HepG2 (cell line): ENCODE measurements around the gene ELAPOR1. TPM values are rescaled to one million over a fixed set of nuclear protein-coding genes. Genes with fewer than 3 reads are reported as not detected.

Experiments used
- FOXC1 ChIP-seq: sonication (generic); formaldehyde crosslinking; IDR thresholded peaks from 2 replicates; pipeline ENCODE4 v1.8.0; 2022; ENCODE audit warnings: mild to moderate bottlenecking, missing genetic modification reagents, borderline replicate concordance
- NONO ChIP-seq, 2 experiments: fragments of 450-650 bp in 1 of 2; sonication (generic) in 1 of 2; formaldehyde crosslinking in 1 of 2; IDR thresholded peaks in 1 of 2; conservative IDR thresholded peaks in 1 of 2; 2 replicates each; pipeline versions ENCODE4 v1.6.1 to v1.8.0; 2017 to 2022; ENCODE audit warnings: mild to moderate bottlenecking in 1 of 2, missing genetic modification reagents in 1 of 2, moderate library complexity in 1 of 2
- POLR2G ChIP-seq: fragments of 200-400 bp; formaldehyde crosslinking; IDR thresholded peaks from 2 replicates; pipeline ENCODE4 v1.6.1; 2018; ENCODE audit warnings: mild to moderate bottlenecking, low read depth, low read length, moderate library complexity
- RAD21 ChIP-seq: fragments of 450-650 bp; formaldehyde crosslinking; IDR thresholded peaks from 2 replicates; pipeline ENCODE4 v1.5.0; 2020; ENCODE audit warnings: mild to moderate bottlenecking
- RBM39 ChIP-seq: fragments of 200-400 bp; formaldehyde crosslinking; IDR thresholded peaks from one replicate; pipeline ENCODE4 v1.6.1; 2018; ENCODE audit warnings: antibody characterized with exemption, mild to moderate bottlenecking, low read depth, low read length; ENCODE audit not compliant: poor library complexity, severe bottlenecking
- SIX4 ChIP-seq: sonication (generic); formaldehyde crosslinking; IDR thresholded peaks from 2 replicates; pipeline ENCODE4 v1.4.0; 2020; ENCODE audit warnings: missing genetic modification reagents
- ZC3H4 ChIP-seq: sonication (generic); formaldehyde crosslinking; IDR thresholded peaks from 2 replicates; pipeline ENCODE4 v1.4.0; 2020; ENCODE audit warnings: missing genetic modification reagents, borderline replicate concordance
- ZSCAN20 ChIP-seq: sonication (generic); formaldehyde crosslinking; IDR thresholded peaks from 2 replicates; pipeline ENCODE4 v1.4.0; 2020; ENCODE audit warnings: missing genetic modification reagents, mild to moderate bottlenecking, borderline replicate concordance
- polyA plus RNA-seq, 8 experiments: library from polyadenylated mRNA; depleted of rRNA in 3 of 8; stranded (reverse) in 7 of 8; unstranded in 1 of 8; fragments of >200 nt; fragmentation: Illumina TruSeq in 4 of 8; extraction: Trizol in 4 of 8; gene quantifications; 2 replicates each; pipeline versions ENCODE4 v1.2.1 to v1.2.3, GENCODE V29; 2011 to 2016; ENCODE audit warnings: low read depth in 4 of 8, missing spikeins in 1 of 8, mixed read lengths in 1 of 8; ENCODE audit not compliant: insufficient read depth in 1 of 8
- total RNA-seq, 5 experiments: library from RNA; depleted of rRNA; stranded (reverse); fragments of >200 nt; fragmentation: Illumina TruSeq; extraction: Trizol; gene quantifications; 2 replicates each; pipeline ENCODE4 v1.2.3, GENCODE V29; 2016; ENCODE audit warnings: low read depth in 1 of 5
- TF ChIP-seq, protein P1 (sequence below): sonication (generic); formaldehyde crosslinking; IDR thresholded peaks from 2 replicates; pipeline ENCODE4 v1.5.1; 2020; ENCODE audit warnings: missing genetic modification reagents, mild to moderate bottlenecking, borderline replicate concordance
- TF ChIP-seq, protein P2 (sequence below): fragments of 450-650 bp; IDR thresholded peaks from 2 replicates; pipeline ENCODE4 v1.6.1; 2017; ENCODE audit warnings: mild to moderate bottlenecking
- TF ChIP-seq, protein P3 (sequence below): IDR thresholded peaks from 2 replicates; pipeline ENCODE4 v1.4.0; 2020; ENCODE audit warnings: mild to moderate bottlenecking, missing genetic modification reagents
- TF ChIP-seq, protein P4 (sequence below): sonication (generic); formaldehyde crosslinking; IDR thresholded peaks from 2 replicates; pipeline ENCODE4 v1.5.0; 2020; ENCODE audit warnings: missing genetic modification reagents

Gene ELAPOR1
- total and polyA plus RNA-seq, 2 of the 13 experiments (the other 11 are each of a cell fraction or from before 2014, with no cell fraction given), result 0.13 to 0.20 TPM

DNA sequence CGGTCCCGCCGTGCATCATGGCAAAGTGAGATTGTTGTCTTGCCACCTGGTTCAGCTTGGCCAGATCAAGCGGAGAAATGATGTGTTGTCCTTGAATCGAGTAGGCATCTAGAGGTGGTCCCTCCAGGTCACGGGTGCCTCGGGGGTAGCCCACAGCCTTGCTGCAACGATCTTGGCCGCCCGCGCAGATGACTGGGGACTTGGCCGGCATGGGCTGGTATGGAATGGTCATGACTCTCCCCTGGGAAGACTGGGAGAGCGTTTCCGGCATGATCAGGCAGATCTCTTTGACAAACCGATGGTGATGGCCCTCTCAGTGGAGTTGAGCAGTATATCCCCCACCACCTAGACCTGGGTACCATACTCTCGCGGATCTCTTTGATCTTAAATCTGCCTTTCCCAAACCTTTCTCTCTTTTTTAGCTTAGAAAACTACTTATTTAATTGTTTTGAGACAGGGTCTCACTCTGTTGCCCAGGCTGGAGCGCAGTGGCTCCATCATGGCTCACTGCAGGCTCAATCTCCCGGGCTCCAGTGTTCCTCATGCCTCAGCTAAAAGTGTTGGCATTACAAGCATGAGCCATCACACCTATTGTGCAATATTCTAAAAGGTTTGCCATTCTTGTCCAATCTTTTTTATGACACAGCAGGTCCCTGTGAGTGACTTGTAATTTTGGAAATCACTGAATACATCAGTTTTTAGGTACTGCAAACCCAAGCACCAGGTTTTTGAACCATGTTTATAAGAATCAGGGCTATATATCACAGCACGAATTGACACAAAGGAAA is 9.4 kb upstream of the ELAPOR1 start (continued):
- TF ChIP-seq ZC3H4 (CRISPR knock-in tag), result peak; percentile 44; the same call in 1 of the 2 replicates
- TF ChIP-seq, protein P1, sequence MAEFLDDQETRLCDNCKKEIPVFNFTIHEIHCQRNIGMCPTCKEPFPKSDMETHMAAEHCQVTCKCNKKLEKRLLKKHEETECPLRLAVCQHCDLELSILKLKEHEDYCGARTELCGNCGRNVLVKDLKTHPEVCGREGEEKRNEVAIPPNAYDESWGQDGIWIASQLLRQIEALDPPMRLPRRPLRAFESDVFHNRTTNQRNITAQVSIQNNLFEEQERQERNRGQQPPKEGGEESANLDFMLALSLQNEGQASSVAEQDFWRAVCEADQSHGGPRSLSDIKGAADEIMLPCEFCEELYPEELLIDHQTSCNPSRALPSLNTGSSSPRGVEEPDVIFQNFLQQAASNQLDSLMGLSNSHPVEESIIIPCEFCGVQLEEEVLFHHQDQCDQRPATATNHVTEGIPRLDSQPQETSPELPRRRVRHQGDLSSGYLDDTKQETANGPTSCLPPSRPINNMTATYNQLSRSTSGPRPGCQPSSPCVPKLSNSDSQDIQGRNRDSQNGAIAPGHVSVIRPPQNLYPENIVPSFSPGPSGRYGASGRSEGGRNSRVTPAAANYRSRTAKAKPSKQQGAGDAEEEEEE (CRISPR knock-in tag), result no peak
- no peak for TF ChIP-seq ZSCAN20
- no peak for TF ChIP-seq RBM39
- TF ChIP-seq, protein P2, sequence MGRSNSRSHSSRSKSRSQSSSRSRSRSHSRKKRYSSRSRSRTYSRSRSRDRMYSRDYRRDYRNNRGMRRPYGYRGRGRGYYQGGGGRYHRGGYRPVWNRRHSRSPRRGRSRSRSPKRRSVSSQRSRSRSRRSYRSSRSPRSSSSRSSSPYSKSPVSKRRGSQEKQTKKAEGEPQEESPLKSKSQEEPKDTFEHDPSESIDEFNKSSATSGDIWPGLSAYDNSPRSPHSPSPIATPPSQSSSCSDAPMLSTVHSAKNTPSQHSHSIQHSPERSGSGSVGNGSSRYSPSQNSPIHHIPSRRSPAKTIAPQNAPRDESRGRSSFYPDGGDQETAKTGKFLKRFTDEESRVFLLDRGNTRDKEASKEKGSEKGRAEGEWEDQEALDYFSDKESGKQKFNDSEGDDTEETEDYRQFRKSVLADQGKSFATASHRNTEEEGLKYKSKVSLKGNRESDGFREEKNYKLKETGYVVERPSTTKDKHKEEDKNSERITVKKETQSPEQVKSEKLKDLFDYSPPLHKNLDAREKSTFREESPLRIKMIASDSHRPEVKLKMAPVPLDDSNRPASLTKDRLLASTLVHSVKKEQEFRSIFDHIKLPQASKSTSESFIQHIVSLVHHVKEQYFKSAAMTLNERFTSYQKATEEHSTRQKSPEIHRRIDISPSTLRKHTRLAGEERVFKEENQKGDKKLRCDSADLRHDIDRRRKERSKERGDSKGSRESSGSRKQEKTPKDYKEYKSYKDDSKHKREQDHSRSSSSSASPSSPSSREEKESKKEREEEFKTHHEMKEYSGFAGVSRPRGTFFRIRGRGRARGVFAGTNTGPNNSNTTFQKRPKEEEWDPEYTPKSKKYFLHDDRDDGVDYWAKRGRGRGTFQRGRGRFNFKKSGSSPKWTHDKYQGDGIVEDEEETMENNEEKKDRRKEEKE, result no peak
- TF ChIP-seq, protein P3, sequence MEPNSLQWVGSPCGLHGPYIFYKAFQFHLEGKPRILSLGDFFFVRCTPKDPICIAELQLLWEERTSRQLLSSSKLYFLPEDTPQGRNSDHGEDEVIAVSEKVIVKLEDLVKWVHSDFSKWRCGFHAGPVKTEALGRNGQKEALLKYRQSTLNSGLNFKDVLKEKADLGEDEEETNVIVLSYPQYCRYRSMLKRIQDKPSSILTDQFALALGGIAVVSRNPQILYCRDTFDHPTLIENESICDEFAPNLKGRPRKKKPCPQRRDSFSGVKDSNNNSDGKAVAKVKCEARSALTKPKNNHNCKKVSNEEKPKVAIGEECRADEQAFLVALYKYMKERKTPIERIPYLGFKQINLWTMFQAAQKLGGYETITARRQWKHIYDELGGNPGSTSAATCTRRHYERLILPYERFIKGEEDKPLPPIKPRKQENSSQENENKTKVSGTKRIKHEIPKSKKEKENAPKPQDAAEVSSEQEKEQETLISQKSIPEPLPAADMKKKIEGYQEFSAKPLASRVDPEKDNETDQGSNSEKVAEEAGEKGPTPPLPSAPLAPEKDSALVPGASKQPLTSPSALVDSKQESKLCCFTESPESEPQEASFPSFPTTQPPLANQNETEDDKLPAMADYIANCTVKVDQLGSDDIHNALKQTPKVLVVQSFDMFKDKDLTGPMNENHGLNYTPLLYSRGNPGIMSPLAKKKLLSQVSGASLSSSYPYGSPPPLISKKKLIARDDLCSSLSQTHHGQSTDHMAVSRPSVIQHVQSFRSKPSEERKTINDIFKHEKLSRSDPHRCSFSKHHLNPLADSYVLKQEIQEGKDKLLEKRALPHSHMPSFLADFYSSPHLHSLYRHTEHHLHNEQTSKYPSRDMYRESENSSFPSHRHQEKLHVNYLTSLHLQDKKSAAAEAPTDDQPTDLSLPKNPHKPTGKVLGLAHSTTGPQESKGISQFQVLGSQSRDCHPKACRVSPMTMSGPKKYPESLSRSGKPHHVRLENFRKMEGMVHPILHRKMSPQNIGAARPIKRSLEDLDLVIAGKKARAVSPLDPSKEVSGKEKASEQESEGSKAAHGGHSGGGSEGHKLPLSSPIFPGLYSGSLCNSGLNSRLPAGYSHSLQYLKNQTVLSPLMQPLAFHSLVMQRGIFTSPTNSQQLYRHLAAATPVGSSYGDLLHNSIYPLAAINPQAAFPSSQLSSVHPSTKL (CRISPR knock-in tag), result no peak
- TF ChIP-seq RAD21 (CRISPR knock-in tag), result no peak
- TF ChIP-seq SIX4 (CRISPR knock-in tag), result no peak
- TF ChIP-seq, protein P4, sequence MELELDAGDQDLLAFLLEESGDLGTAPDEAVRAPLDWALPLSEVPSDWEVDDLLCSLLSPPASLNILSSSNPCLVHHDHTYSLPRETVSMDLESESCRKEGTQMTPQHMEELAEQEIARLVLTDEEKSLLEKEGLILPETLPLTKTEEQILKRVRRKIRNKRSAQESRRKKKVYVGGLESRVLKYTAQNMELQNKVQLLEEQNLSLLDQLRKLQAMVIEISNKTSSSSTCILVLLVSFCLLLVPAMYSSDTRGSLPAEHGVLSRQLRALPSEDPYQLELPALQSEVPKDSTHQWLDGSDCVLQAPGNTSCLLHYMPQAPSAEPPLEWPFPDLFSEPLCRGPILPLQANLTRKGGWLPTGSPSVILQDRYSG, result no peak
- no peak for TF ChIP-seq FOXC1 (CRISPR knock-in tag)
- 0 out of 2 replicates have a peak, but pooled peaks have one; percentile 49 for TF ChIP-seq POLR2G
- no peak for TF ChIP-seq NONO (IDR thresholded peaks at IDR 0.05)
- TF ChIP-seq NONO (CRISPR knock-in tag; conservative IDR thresholded peaks at IDR 0.05), result 0 out of 2 replicates have a peak, but pooled peaks have one; percentile 18
